ENCODE measurements around the gene DNAJA1.

The DNAJA1 gene

GRCh38 chr9:33029231-33029786 is 4.2 kb downstream of the DNAJA1 start:
- DNase-seq, result no peak

GRCh38 chr9:33030285-33030684 is 5.2 kb downstream of the DNAJA1 start:
- no peak for DNase-seq

GRCh38 chr9:33032292-33032691 is 7.2 kb downstream of the DNAJA1 start:
- no peak for DNase-seq

GRCh38 chr9:33032865-33033264 is 7.8 kb downstream of the DNAJA1 start:
- DNase-seq, result no peak

GRCh38 chr9:33040792-33041431 is 15.8 kb downstream of the DNAJA1 start:
- DNase-seq, result peak in 1 of 2 donors; percentile 24

GRCh38 chr9:33041432-33042188 is 16.5 kb downstream of the DNAJA1 start:
- DNase-seq, result no peak

- DNase-seq, result no peak
Measured at GRCh38 chr9:33042473-33042872, 17.4 kb downstream of the DNAJA1 start.

- no peak for DNase-seq
Measured at GRCh38 chr9:33043671-33044070, 18.6 kb downstream of the DNAJA1 start.

- DNase-seq, result peak; percentile 68 to 82
Measured at GRCh38 chr9:33044162-33044673, 19.1 kb downstream of the DNAJA1 start.

- no peak for DNase-seq
Measured at GRCh38 chr9:33044677-33045282, 19.7 kb downstream of the DNAJA1 start.

- DNase-seq, result no peak
Measured at GRCh38 chr9:33046061-33046460, 21.0 kb downstream of the DNAJA1 start.

GRCh38 chr9:33048054-33048465 is 23.0 kb downstream of the DNAJA1 start:
- no peak for DNase-seq

GRCh38 chr9:33049680-33050361 is 24.7 kb downstream of the DNAJA1 start:
- DNase-seq, result no peak

GRCh38 chr9:33051144-33051543 is 26.1 kb downstream of the DNAJA1 start:
- no peak for DNase-seq

- DNase-seq, result no peak
Measured at GRCh38 chr9:33065157-33066076, 40.3 kb downstream of the DNAJA1 start.

GRCh38 chr9:33068991-33069390 is 43.9 kb downstream of the DNAJA1 start:
- no peak for DNase-seq

- peak; percentile 98 for DNase-seq
Measured at GRCh38 chr9:33076046-33077004, 51.3 kb downstream of the DNAJA1 start, which contains the start of gene SMU1. TSS of gene SMU1 (minus strand) at chr9:33076674. CDS start at chr9:33076608, 66 bp downstream.

- no peak for DNase-seq
Measured at GRCh38 chr9:33080534-33080933, 55.5 kb downstream of the DNAJA1 start.

- DNase-seq, result peak; percentile 74 to 85
Measured at GRCh38 chr9:33081128-33081851, 56.2 kb downstream of the DNAJA1 start.

GRCh38 chr9:33082128-33082527 is 57.1 kb downstream of the DNAJA1 start:
- DNase-seq, result peak in 1 of 2 donors; percentile 22
